BE2C (cell line): Measurements from ENCODE around the gene TMEM11.

Experiments
- DNase-seq: peaks from one replicate; pipeline ENCODE4 v3.0.0-alpha.2; 2020
- H3K27me3 ChIP-seq: fragments of 250-450 bp; sonication (Bioruptor Pico); 2 replicates; pipeline ENCODE4 v1.5.1; 2020; ENCODE audit warnings: mild to moderate bottlenecking
- H3K36me3 ChIP-seq: fragments of 250-450 bp; sonication (Bioruptor Pico); 2 replicates; pipeline ENCODE4 v1.5.1; 2020; ENCODE audit warnings: mild to moderate bottlenecking
- H3K4me1 ChIP-seq: fragments of 250-450 bp; sonication (Bioruptor Pico); 2 replicates; pipeline ENCODE4 v1.5.1; 2020
- H3K4me3 ChIP-seq: 2 replicates; pipeline ENCODE4 v1.5.1; 2011; ENCODE audit warnings: low read depth, low read length
- H3K9me3 ChIP-seq: fragments of 250-450 bp; sonication (Bioruptor Pico); 2 replicates; pipeline ENCODE4 v1.5.1; 2020
- TF ChIP-seq, protein P1 (sequence below): IDR thresholded peaks from 2 replicates; pipeline ENCODE4 v1.5.1; 2012; ENCODE audit warnings: mild to moderate bottlenecking, low read depth, low read length

TMEM11 gene

DNA sequence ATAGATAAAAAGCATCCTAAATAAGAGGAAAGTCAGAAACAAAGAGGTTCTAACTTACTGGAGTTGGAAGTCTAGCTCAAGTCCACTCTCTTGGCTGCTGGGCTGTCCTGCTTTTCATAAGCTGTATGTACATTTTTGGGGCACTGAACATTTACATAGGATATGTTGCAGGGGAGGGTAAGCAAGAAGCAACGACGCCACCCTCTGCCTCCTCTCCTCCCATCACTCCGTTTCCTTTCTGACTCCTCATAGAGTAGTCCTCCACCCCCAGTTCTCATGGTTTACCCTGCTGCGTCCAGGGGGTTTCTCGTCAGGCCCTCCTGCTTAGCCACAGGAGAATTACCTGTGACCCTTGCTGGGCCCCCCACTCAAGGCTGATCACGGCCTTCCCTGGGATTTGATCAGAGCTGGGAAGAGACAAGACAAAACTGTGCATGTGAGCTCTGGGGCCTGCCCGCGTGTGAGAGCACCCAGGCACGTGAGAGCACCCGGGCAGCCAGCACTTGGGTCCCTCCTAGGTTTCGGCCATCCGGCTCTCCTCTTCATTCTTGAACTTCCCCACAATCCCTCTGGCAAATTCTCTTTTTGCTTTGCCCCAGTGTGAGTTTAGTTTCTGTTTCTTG lies 37.1 kb downstream of the TMEM11 start:
- no peak for DNase-seq
- Histone ChIP-seq H3K36me3 (no peaks in the 10 kb centered on the region), H3K4me3 (no peak overlapping the region), H3K27me3 (no peaks in the 10 kb centered on the region), H3K4me1 (no peaks in the 10 kb centered on the region), H3K9me3 (no peaks in the 10 kb centered on the region)
- TF ChIP-seq, protein P1, sequence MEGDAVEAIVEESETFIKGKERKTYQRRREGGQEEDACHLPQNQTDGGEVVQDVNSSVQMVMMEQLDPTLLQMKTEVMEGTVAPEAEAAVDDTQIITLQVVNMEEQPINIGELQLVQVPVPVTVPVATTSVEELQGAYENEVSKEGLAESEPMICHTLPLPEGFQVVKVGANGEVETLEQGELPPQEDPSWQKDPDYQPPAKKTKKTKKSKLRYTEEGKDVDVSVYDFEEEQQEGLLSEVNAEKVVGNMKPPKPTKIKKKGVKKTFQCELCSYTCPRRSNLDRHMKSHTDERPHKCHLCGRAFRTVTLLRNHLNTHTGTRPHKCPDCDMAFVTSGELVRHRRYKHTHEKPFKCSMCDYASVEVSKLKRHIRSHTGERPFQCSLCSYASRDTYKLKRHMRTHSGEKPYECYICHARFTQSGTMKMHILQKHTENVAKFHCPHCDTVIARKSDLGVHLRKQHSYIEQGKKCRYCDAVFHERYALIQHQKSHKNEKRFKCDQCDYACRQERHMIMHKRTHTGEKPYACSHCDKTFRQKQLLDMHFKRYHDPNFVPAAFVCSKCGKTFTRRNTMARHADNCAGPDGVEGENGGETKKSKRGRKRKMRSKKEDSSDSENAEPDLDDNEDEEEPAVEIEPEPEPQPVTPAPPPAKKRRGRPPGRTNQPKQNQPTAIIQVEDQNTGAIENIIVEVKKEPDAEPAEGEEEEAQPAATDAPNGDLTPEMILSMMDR, result no peak

DNA sequence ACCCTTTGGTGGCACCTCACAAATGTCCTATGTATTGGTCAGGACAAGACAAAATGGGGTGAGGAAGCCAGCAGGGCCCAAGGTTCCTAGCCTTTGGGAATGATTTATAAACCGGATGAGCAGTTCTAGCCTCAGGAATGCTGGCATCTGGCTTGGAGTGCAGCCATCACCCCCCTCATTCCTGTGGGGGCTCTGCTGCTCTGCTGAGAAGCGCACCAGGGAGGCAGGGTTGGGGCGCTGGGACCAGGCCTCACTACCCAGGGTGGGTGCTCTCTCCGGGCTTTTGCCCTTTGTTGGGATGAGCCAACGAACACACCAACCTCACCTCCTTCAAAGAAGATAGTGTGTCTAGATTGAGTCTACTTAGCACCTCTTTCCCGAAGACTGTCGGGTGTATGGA lies 39.2 kb downstream of the TMEM11 start:
- TF ChIP-seq, protein P1, result no peak
- no peaks in the 10 kb centered on the region for H3K36me3 ChIP-seq
- no peaks in the 10 kb centered on the region for H3K4me1 ChIP-seq
- no peaks in the 10 kb centered on the region for H3K27me3 ChIP-seq
- no peak for DNase-seq
- H3K9me3 ChIP-seq, result no peaks in the 10 kb centered on the region
- H3K4me3 ChIP-seq, result no peak overlapping the region

DNA sequence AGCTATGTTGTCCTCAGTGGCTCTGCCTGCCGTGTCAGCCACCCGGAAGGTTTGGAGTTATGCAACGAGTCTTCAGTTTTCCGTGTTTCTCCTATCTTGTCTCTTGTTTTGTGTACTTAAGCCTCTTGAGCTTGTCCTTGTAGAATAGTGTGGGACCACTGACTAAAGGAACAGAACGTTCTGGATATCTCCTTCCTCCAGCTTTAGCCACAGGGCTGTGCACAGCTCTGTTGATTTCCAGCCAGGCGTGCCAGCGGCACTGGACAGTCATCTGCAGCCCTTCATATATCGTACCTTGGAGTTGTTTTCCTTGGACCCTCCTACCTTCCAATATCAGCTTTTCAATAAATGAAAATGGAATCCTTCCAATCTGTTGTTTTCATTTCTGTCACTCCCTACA lies 39.8 kb downstream of the TMEM11 start:
- Histone ChIP-seq H3K36me3 (no peaks in the 10 kb centered on the region), H3K4me3 (no peak overlapping the region), H3K9me3 (no peaks in the 10 kb centered on the region), H3K4me1 (no peaks in the 10 kb centered on the region), H3K27me3 (no peaks in the 10 kb centered on the region)
- TF ChIP-seq, protein P1, result no peak
- no peak for DNase-seq

DNA sequence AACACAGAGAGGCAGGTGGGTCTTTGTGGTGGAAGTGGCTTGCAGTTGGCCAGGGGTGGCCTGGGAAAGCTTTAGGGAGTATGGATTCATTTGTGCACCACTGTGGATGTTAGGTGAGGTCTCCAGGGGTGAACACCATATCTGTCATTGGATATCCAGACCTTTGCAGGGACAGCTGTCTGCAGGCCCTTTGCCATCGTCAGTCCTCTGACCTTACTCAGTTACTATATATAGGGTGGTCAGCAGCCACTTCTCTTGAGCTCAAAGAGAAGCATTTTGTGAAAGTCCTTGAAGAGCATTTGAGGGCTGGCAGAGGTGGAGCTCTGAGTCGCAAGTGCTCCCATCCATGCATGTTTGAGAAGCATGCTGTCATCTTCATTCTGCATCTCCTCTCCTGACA lies 40.4 kb downstream of the TMEM11 start:
- Histone ChIP-seq H3K9me3 (no peaks in the 10 kb centered on the region), H3K4me1 (no peaks in the 10 kb centered on the region), H3K4me3 (no peak overlapping the region), H3K36me3 (no peaks in the 10 kb centered on the region), H3K27me3 (no peaks in the 10 kb centered on the region)
- TF ChIP-seq, protein P1, result no peak
- DNase-seq, result no peak

DNA sequence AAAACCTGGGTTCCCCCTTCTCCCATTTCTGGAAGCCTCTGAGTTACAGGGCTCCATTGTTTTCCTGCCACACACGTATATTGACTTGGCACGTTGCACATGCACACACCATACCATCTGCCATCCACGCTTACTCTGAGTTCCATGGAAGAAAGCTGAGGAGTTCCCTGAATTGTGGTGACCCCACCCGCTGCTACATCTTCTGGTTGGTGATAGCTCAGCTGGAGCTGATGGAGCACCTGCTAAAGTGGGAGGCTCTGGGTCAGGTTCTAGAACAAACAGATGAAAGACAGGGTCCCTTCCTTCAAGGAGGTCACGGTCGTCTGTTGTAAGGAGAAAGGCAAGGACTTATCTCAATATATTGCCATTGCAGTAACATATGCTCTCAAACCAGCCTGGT lies 41.1 kb downstream of the TMEM11 start:
- Histone ChIP-seq H3K36me3 (no peaks in the 10 kb centered on the region), H3K9me3 (no peaks in the 10 kb centered on the region), H3K4me1 (no peaks in the 10 kb centered on the region), H3K27me3 (no peaks in the 10 kb centered on the region), H3K4me3 (no peak overlapping the region)
- DNase-seq, result no peak
- TF ChIP-seq, protein P1, result no peak

DNA sequence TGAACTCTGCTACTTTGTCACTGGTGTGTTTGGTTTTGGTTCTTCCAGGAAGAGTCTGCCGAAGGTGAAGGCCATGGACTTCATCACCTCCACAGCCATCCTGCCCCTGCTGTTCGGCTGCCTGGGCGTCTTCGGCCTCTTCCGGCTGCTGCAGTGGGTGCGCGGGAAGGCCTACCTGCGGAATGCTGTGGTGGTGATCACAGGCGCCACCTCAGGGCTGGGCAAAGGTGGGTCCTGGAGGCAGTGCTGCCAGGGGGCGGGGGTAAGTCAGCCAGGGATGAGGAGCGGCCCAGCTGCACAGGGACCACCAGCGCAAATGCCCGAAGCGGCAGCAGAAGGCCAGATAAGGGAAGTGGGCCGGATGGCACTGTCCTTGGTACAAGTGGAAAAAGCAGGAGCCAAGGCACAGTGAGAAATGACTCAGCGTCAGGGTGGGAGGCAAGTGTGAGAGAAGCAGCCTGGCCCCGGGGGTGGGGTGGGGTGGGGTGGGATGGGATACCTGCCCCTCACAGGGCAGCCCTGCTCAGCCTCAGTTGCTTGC lies 41.9 kb downstream of the TMEM11 start:
- no peaks in the 10 kb centered on the region for H3K9me3 ChIP-seq
- no peak overlapping the region for H3K4me3 ChIP-seq
- H3K27me3 ChIP-seq, result no peaks in the 10 kb centered on the region
- no peaks in the 10 kb centered on the region for H3K4me1 ChIP-seq
- DNase-seq, result no peak
- H3K36me3 ChIP-seq, result no peaks in the 10 kb centered on the region
- TF ChIP-seq, protein P1, result no peak
